Right lobe of liver (tissue), 4 donors: ENCODE data around the gene PRKN.

Source experiments
- CTCF ChIP-seq, 4 donors: fragments of 200-600 bp in 3 of 4; fragments of 450-650 bp in 1 of 4; IDR thresholded peaks; one replicate each; pipeline versions ENCODE4 v1.5.1 to v1.8.0; 2016 to 2022; ENCODE audit warnings: antibody characterized with exemption in 4 of 4, mild to moderate bottlenecking in 2 of 4
- POLR2A ChIP-seq: fragments of 450-650 bp; IDR thresholded peaks from one replicate; pipeline ENCODE4 v1.6.1; 2017; ENCODE audit warnings: antibody characterized with exemption, mild to moderate bottlenecking
- donor health status: DM: no; HTN: no; CAD: no.
- donor health status: DM: no; HTN: no; CAD: no.
- donor health status: DM: no; HTN: yes; CAD: no.

GRCh38 chr6:162448294-162448693 lies 279.3 kb downstream of the PRKN start:
- no peak for TF ChIP-seq POLR2A
- no peak for TF ChIP-seq CTCF (IDR thresholded peaks at IDR 0.05)
